H54 (cell line): ENCODE measurements around the gene SCO2.
"Not testable (repeated sequence)": the region's sequence is repeated elsewhere in the genome, so short reads cannot be mapped to it uniquely, and the experiment has no call there.

Source experiments
- DNase-seq: peaks from one replicate; pipeline ENCODE4 v3.0.0; 2011; ENCODE audit warnings: low spot score, mixed read lengths; ENCODE audit not compliant: insufficient read length
- FAIRE-seq: peaks from 3 replicates; lab custom pipeline; 2011; peaks lifted over from hg19 to GRCh38; lab: Jason Lieb, UNC
- POLR2A ChIP-seq: IDR thresholded peaks from 2 replicates; pipeline ENCODE4 v1.6.1; 2011; ENCODE audit warnings: low read depth, mild to moderate bottlenecking, low read length

The SCO2 gene

GRCh38 chr22:50546326-50547262 is 21.2 kb upstream of the SCO2 start:
- no peak for TF ChIP-seq POLR2A
- DNase-seq (no peak), FAIRE-seq (no peak)

DNA sequence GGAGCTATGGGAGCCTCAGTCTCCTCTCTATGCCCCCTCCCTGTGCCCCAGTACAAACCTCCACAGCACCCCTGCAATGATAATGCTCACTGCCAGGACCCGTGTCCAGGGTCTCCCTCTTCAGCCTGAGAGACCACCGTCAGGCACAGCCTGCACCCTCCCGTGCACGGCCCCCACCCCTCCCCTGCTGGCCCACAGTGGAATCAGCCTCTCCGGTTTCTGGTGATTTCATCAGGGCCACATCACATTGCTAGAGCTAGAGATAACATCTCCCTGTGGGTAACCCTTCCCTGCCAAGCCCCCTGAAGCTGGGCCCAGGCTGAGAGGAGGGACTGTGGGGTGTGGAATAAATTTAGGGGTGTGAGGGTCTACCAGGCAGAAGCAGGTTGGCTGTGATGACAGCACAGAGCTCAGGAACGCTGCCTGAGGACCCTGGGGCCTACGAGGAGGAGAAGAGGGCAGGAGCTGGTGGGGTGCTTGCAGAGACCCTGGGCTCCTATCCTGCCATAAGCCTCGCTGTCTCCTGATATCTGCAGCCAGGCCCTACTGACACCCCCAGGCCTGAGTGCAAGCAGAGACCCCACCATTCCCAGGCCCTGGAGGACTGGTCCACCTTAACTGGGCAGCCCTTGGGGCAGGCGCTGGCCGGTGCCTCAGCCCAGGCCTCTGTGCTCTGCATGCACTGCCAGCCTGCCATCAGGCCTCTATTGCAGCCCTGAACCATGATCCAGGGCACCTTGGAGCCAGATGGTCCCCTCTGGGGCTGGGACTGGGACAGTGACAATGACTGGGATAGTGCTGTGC is 20.3 kb upstream of the SCO2 start, which contains the start of gene KLHDC7B:
KLHDC7B (plus strand) TSS at position 378 of the 804 bp plus-strand sequence; CDS start at position 723, 345 bp downstream.
- FAIRE-seq (no peak), DNase-seq (no peak)
- no peak for TF ChIP-seq POLR2A

- no peak for FAIRE-seq
- no peak for DNase-seq
- no peak for TF ChIP-seq POLR2A
These were observed 19.4 kb upstream of the SCO2 start for GRCh38 chr22:50544746-50545253.

DNA sequence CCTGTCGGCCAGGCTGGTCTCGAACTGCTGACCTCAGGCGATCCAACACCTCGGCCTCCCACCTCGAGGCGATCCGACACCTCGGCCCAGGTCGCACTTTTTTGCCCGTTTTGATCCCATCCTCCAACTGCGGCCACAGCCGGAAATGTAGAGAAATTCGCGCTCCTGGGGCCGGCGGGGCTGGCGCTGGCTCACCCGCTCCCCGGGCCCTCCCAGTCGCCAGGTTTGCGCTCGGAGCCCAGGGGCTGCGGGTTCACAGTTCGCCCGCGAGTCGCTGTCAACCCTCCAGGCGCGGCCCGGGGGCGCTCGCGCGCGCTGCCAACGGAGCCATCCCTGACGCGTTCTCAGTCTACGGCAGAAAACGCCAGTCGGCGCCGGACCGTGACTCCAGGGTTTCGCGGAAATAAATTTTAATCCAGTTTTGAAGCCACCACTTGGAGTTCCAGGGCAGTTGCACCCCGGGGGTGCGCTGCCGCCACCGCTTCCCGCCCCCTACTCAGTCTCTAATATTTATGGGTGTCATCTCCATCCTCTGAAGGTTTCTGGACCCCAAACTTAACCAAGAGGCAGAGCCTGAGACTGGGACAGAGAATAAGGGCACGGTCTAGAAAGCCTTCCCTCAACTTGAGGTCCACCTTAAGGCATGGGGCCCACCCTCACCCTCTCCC is 18.8 kb upstream of the SCO2 start:
- TF ChIP-seq POLR2A, result no peak
- DNase-seq (no peak), FAIRE-seq (no peak)

DNA sequence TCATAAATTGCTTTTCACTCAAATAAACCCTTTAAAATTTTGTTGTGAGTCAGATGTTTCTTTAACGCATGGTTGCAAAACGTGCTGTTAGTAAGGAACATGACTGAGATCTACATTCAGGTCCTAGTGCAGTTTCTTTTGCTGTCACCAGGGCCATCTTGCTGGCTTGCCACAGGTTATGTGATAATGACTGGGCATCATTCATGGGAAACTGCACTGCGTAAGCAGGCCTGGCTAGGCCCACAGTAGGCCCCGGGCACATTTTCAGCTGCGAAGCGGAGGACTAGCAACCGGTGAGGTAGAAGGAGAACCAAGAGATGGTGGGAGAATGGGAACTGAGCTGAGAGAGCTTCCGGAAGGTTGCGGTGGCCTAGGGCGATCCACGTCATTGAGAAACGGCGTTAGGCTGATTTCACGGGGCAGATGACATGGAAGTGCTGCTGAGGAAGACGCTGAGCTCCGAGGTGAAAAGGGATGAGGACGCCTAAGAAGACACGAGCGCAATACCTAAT is 17.1 kb upstream of the SCO2 start:
- no peak for DNase-seq
- TF ChIP-seq POLR2A, result no peak
- FAIRE-seq, result no peak

DNA sequence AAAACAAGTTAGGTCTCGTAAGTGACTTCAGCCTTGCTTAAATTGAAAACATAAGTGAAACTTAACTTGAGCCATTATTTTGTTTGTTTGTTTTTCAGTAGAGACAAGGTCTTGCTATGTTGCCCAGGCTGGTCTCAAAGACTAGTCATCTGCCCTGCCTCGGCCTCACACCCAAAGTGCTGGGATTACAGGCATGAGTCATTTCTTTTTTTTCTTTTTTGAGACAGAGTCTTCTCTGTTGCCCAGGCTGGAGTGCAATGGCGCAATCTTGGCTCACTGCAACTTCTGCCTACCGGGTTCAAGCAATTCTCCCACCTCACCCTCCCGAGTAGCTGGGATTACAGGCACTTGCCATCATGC is 16.2 kb upstream of the SCO2 start:
- FAIRE-seq, result not testable (repeated sequence)

DNA sequence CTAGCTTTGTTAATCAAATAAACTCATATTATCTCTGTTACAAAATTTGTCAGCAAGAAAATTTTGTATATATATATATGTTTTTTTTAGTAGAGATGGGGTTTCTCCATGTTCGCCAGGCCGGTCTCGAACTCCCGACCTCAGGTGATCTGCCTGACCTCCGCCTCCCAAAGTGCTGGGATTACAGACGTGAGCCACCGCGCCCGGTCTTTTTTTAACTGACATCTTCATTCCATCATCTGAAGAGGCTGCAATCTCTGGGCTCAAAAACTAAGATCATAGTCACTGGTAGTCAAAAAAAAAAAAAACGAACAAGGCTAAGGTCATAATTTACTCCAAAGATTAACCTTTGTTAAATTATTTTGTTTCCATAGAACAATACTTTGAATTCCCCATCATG is 15.0 kb upstream of the SCO2 start:
- DNase-seq, result no peak
- TF ChIP-seq POLR2A, result no peak
- FAIRE-seq, result no peak

More for the DNA sequence above, 16.2 kb upstream of the SCO2 start:
- DNase-seq, result not testable (repeated sequence)

DNA sequence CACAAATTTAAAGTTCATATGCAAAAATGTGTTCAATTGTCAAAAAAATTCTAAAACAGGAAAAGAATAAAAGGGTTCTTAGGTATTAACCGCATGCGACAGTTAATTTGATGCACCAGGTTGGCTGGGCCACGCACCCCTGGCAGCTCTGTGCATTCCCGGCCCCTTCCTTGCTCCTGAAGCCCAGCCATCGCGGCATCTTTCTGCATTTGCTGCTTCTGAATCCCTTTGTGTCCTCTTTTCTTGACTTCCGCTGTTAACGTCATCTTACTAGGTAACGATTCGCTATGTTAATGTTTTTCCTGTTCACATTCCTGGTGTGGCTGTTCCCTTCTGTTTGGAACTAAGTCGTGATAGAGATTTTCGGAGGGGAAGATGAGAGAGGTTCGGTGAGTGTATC is 12.4 kb upstream of the SCO2 start:
- no peak for TF ChIP-seq POLR2A
- FAIRE-seq, result no peak
- no peak for DNase-seq

GRCh38 chr22:50536226-50536625 is 10.8 kb upstream of the SCO2 start:
- FAIRE-seq (no peak), DNase-seq (no peak)
- no peak for TF ChIP-seq POLR2A

GRCh38 chr22:50535113-50535512 is 9.7 kb upstream of the SCO2 start:
- DNase-seq, result no peak
- no peak for FAIRE-seq

GRCh38 chr22:50533856-50534711 is 8.7 kb upstream of the SCO2 start:
- not testable (repeated sequence) for DNase-seq

More at GRCh38 chr22:50535113-50535512, 9.7 kb upstream of the SCO2 start:
- no peak for TF ChIP-seq POLR2A

More at GRCh38 chr22:50533856-50534711, 8.7 kb upstream of the SCO2 start:
- not testable (repeated sequence) for FAIRE-seq
